Gastrocnemius medialis (tissue), 4 donors: ENCODE data around the gene MED22.

Experiments used
- POLR2A ChIP-seq, 2 donors: fragments of 450-650 bp; IDR thresholded peaks; one replicate each; pipeline ENCODE4 v1.6.1; 2017; ENCODE audit warnings: antibody characterized with exemption in 2 of 2, mild to moderate bottlenecking in 2 of 2, moderate library complexity in 2 of 2
- TF ChIP-seq, protein P1 (sequence below), 5 experiments: fragments of 450-650 bp in 3 of 5; fragments of 200-600 bp in 2 of 5; sonication (generic) in 2 of 5; IDR thresholded peaks in 4 of 5; conservative IDR thresholded peaks in 1 of 5; 1 replicate in 4 of 5; 2 replicates in 1 of 5; pipeline ENCODE4 v1.5.1; 2016 to 2019; ENCODE audit warnings: antibody characterized with exemption in 5 of 5, mild to moderate bottlenecking in 3 of 5, moderate library complexity in 3 of 5

DNA sequence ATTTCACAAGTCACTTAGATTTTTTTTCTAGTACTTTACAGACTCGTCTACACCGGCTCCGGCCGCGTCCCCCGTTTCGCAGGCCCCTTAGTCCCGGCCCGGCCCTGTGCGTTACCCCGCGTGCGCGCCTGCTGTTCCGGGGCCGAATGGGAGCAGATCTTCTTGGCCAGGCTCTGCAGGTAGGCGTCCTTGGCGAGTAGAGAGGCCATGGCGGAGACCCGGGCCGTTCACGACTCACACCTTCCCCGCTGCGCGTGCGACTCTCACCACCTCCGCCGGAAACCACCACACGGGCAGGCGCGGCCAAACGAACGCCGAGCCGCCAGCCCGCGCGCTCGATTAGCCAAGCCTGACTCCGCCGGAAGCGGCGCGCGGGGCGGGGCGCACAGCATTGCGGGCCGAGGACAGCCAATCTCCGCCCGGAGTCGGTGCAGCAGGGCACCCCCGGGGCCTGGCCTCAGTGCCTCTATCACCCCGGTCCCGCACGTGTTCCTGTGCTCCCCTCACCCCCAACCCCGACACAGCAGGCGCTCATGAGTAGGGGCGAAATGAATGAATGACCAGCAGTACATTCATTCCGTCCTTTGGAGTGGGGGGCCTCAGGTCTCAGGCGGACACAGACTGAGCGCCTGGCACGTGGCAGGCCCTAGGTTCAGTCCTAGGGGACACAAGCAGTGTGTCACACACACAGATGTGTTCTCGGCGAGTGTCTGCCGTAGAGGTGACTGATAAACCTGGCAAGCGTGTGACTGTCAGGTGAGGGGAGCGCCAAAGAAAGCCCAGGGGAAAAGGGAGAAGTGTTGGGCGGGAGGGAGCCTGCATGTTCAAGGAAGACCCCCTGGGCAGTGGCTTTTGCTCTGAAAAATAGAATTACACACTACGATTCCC is 11.8 kb downstream of the MED22 start, which contains the start of gene SURF6:
- TF ChIP-seq, protein P1, sequence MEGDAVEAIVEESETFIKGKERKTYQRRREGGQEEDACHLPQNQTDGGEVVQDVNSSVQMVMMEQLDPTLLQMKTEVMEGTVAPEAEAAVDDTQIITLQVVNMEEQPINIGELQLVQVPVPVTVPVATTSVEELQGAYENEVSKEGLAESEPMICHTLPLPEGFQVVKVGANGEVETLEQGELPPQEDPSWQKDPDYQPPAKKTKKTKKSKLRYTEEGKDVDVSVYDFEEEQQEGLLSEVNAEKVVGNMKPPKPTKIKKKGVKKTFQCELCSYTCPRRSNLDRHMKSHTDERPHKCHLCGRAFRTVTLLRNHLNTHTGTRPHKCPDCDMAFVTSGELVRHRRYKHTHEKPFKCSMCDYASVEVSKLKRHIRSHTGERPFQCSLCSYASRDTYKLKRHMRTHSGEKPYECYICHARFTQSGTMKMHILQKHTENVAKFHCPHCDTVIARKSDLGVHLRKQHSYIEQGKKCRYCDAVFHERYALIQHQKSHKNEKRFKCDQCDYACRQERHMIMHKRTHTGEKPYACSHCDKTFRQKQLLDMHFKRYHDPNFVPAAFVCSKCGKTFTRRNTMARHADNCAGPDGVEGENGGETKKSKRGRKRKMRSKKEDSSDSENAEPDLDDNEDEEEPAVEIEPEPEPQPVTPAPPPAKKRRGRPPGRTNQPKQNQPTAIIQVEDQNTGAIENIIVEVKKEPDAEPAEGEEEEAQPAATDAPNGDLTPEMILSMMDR (IDR thresholded peaks at IDR 0.05 in 4 of 5, conservative IDR thresholded peaks at IDR 0.05 in 1 of 5), result peak in 1 of 5 experiments; percentile 13
- peak; percentile 65 to 70 for TF ChIP-seq POLR2A (IDR thresholded peaks at IDR 0.05)
